RWPE2 (cell line): Measurements from ENCODE around the gene GIGYF2.
A peak's percentile ranks its signal among the peaks of the same experiment; 100 is the strongest.

ENCODE experiments used
- ATAC-seq: fragments of 200-7000 bp; cut with Tn5 transposase; 3 replicates; pipeline ENCODE4 v1.9.1; 2021; ENCODE audit warnings: low read depth
- DNase-seq: peaks from one replicate; pipeline ENCODE4 v3.0.0-alpha.2; 2020; ENCODE audit warnings: low spot score
- H3K27ac ChIP-seq: fragments of 450-650 bp; 2 replicates; pipeline ENCODE4 v1.5.1; 2017; ENCODE audit warnings: mild to moderate bottlenecking; ENCODE audit not compliant: poor library complexity, severe bottlenecking
- H3K27me3 ChIP-seq: fragments of 250-450 bp; sonication (Bioruptor Pico); 2 replicates; pipeline ENCODE4 v1.5.1; 2021; ENCODE audit warnings: mild to moderate bottlenecking, moderate library complexity; ENCODE audit not compliant: insufficient read depth, poor library complexity, severe bottlenecking
- H3K36me3 ChIP-seq: fragments of 250-450 bp; sonication (Bioruptor Pico); 2 replicates; pipeline ENCODE4 v1.5.1; 2020; ENCODE audit warnings: low read depth, mild to moderate bottlenecking, moderate library complexity
- H3K4me1 ChIP-seq: fragments of 250-450 bp; sonication (Bioruptor Pico); 2 replicates; pipeline ENCODE4 v1.5.1; 2021; ENCODE audit warnings: mild to moderate bottlenecking, moderate library complexity; ENCODE audit not compliant: insufficient read depth, poor library complexity, severe bottlenecking
- H3K4me3 ChIP-seq: fragments of 250-450 bp; sonication (Bioruptor Pico); 2 replicates; pipeline ENCODE4 v1.5.1; 2021; ENCODE audit warnings: mild to moderate bottlenecking, moderate library complexity; ENCODE audit not compliant: severe bottlenecking
- H3K9me3 ChIP-seq: fragments of 250-450 bp; sonication (Bioruptor Pico); 2 replicates; pipeline ENCODE4 v1.5.1; 2021; ENCODE audit warnings: mild to moderate bottlenecking, moderate library complexity; ENCODE audit not compliant: severe bottlenecking
- TF ChIP-seq, protein P1 (sequence below): fragments of 450-650 bp; IDR thresholded peaks from one replicate; pipeline ENCODE4 v1.5.1; 2017; ENCODE audit warnings: mild to moderate bottlenecking, moderate library complexity; ENCODE audit not compliant: poor library complexity, severe bottlenecking

The GIGYF2 gene

DNA sequence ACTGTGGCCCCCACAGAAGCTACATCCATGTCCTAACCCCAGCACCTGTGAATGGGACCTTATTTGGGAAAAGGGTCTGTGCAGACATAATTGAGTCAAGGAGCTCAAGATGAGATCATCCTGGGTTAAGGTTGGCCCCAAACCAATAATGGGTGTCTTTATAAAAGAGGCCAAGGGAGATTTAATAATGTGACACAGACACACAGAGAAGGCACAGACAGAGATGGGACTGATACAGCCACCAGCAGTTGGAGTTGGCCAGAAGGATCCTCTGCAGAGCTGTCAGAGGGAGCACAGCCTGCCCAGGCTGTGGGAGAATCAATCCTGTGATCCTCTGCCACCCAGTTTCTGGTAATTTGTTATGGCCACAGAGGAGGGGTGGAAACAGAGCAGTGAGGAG is 199.0 kb downstream of the GIGYF2 start:
- Histone ChIP-seq H3K27ac (no peak overlapping the region), H3K4me3 (no peak overlapping the region), H3K36me3 (no peaks in the 10 kb centered on the region), H3K9me3 (no peaks in the 10 kb centered on the region), H3K27me3 (no peaks in the 10 kb centered on the region), H3K4me1 (peaks cover 3% of the 10 kb centered on the region)
- no peak for DNase-seq
- TF ChIP-seq, protein P1, sequence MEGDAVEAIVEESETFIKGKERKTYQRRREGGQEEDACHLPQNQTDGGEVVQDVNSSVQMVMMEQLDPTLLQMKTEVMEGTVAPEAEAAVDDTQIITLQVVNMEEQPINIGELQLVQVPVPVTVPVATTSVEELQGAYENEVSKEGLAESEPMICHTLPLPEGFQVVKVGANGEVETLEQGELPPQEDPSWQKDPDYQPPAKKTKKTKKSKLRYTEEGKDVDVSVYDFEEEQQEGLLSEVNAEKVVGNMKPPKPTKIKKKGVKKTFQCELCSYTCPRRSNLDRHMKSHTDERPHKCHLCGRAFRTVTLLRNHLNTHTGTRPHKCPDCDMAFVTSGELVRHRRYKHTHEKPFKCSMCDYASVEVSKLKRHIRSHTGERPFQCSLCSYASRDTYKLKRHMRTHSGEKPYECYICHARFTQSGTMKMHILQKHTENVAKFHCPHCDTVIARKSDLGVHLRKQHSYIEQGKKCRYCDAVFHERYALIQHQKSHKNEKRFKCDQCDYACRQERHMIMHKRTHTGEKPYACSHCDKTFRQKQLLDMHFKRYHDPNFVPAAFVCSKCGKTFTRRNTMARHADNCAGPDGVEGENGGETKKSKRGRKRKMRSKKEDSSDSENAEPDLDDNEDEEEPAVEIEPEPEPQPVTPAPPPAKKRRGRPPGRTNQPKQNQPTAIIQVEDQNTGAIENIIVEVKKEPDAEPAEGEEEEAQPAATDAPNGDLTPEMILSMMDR = no peak
- no peak for ATAC-seq

DNA sequence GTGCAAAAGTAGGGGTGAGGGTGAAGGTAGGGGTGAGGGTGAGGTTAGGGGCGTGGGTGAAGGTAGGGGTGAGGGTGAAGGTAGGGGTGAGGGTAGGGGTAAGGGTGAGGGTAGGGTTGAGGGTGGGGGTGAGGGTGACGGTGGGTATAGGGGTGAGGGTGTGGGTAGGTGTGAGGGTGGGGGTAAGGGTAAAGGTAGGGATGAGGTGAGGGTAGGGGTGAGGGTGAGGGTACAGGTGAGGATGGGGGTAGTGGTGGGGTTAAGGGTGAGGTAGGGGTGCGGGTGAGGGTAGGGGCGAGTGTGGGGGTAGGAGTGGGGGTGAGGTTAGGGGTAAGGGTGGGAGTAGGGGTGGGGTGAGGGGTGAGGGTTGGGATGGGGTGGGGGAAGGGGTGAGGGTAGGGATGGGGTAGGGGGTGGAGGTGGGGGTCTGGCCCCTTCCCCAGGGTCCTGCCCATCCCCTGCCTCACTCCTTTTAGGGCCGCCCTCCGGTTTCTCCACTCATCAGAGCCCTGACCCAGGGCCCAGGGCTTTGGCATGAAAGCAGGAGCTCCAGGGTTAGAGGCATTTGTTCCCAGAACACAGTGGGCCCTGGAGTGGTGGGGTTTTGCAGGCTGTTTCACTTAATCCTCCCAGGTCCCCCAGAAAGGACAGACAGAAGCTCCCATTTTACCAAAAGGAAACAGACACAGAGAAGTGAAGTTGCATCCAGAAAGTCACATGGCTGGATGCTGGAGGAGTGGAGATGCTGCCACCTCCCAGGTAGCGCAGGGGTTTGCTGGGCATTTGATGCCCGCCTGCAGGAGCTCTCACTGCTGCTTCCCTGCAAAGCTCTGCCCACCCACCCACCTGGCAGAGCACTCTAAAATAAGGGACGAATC is 199.8 kb downstream of the GIGYF2 start:
- H3K27ac ChIP-seq = no peak overlapping the region
- DNase-seq (peak; percentile 44), ATAC-seq (no peak)
- H3K4me3 ChIP-seq = no peak overlapping the region
- no peaks in the 10 kb centered on the region for H3K9me3 ChIP-seq
- H3K27me3 ChIP-seq = no peaks in the 10 kb centered on the region
- TF ChIP-seq, protein P1 = no peak
- H3K36me3 ChIP-seq = no peaks in the 10 kb centered on the region
- H3K4me1 ChIP-seq = peaks cover 7% of the 10 kb centered on the region

GRCh38 chr2:232897598-232898408 is 200.7 kb downstream of the GIGYF2 start:
- Histone ChIP-seq H3K9me3 (no peaks in the 10 kb centered on the region), H3K27ac (no peak overlapping the region), H3K4me1 (peaks cover 12% of the 10 kb centered on the region), H3K27me3 (no peaks in the 10 kb centered on the region), H3K36me3 (no peaks in the 10 kb centered on the region), H3K4me3 (no peak overlapping the region)
- ATAC-seq = no peak
- TF ChIP-seq, protein P1 = no peak
- DNase-seq = no peak

GRCh38 chr2:232898592-232899543 is 201.7 kb downstream of the GIGYF2 start:
- H3K9me3 ChIP-seq = no peaks in the 10 kb centered on the region
- no peaks in the 10 kb centered on the region for H3K36me3 ChIP-seq
- H3K4me3 ChIP-seq = no peak overlapping the region
- ATAC-seq = no peak
- no peak overlapping the region for H3K27ac ChIP-seq
- DNase-seq = no peak
- peaks cover 12% of the 10 kb centered on the region for H3K4me1 ChIP-seq
- TF ChIP-seq, protein P1 = no peak
- H3K27me3 ChIP-seq = no peaks in the 10 kb centered on the region
